Skeletal muscle tissue (tissue), 4 donors: ENCODE data around the gene HMGB1. TPM values are rescaled to one million over a fixed set of nuclear protein-coding genes. Genes with fewer than 3 reads are reported as not detected.
"Not testable (repeated sequence)": the region's sequence is repeated elsewhere in the genome, so short reads cannot be mapped to it uniquely, and the experiment has no call there.

Experiments used
- H3K27ac ChIP-seq: one replicate; pipeline ENCODE4 v1.7.0; 2013; ENCODE audit warnings: mild to moderate bottlenecking, low read depth, low read length, inconsistent platforms
- H3K27me3 ChIP-seq, 3 donors: one replicate each; pipeline ENCODE4 v1.7.0; 2013; ENCODE audit warnings: low read length in 3 of 3; ENCODE audit not compliant: control insufficient read depth in 3 of 3, insufficient read depth in 3 of 3
- H3K36me3 ChIP-seq, 3 donors: one replicate each; pipeline ENCODE4 v1.7.0; 2013; ENCODE audit warnings: low read length in 3 of 3; ENCODE audit not compliant: control insufficient read depth in 3 of 3, insufficient read depth in 3 of 3
- H3K4me1 ChIP-seq, 3 donors: one replicate each; pipeline ENCODE4 v1.7.0; 2013; ENCODE audit warnings: low read length in 3 of 3, mild to moderate bottlenecking in 3 of 3; ENCODE audit not compliant: control insufficient read depth in 3 of 3, insufficient read depth in 3 of 3
- H3K4me3 ChIP-seq, 3 donors: one replicate each; pipeline ENCODE4 v1.7.0; 2013; ENCODE audit warnings: low read length in 3 of 3
- H3K9ac ChIP-seq, 3 donors: one replicate each; pipeline ENCODE4 v1.7.0; 2013; ENCODE audit warnings: low read length in 3 of 3, mild to moderate bottlenecking in 3 of 3, moderate library complexity in 2 of 3, low read depth in 1 of 3
- H3K9me3 ChIP-seq, 3 donors: one replicate each; pipeline ENCODE4 v1.7.0; 2013; ENCODE audit warnings: low read length in 3 of 3; ENCODE audit not compliant: control insufficient read depth in 3 of 3
- total RNA-seq: library from RNA; depleted of rRNA; stranded (reverse); fragments of >200 nt; gene quantifications from one replicate; pipeline ENCODE4 v1.2.3, GENCODE V29; 2014
- donor health status: Osteomylitis.

Gene HMGB1
- total RNA-seq, 1 donor from 2014 or later: 61.6 TPM

- H3K27me3 ChIP-seq: no peaks in the 10 kb centered on the region
- H3K4me3 ChIP-seq: no peak overlapping the region
- H3K4me1 ChIP-seq: no peaks in the 10 kb centered on the region
- no peak overlapping the region for H3K9ac ChIP-seq
- H3K9me3 ChIP-seq: no peaks in the 10 kb centered on the region
- no peak overlapping the region for H3K27ac ChIP-seq
- H3K36me3 ChIP-seq: peaks cover 0 to 4% (median 1%) of the 10 kb centered on the region in 3 donors
Observed at GRCh38 chr13:30453727-30454126, 12.0 kb downstream of the HMGB1 start.

DNA sequence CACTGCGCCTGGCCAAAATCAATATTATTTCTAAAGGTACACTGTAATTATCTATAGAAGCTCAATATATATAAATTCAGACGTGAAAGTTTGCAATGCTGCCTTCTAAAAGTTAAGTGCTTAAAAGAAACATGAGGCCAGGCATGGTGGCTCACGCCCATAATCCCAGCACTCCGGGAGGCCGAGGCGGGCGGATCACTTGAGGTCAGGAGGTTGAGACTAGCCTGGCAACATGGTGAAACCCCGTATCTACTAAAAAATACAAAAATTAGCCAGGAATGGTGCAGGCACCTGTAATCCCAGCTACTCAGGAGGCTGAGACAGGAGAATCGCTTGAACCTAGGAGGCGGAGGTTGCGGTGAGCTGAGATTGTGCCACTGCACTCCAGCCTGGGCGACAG lies 14.3 kb downstream of the HMGB1 start:
- H3K27ac ChIP-seq, H3K9ac ChIP-seq, H3K4me3 ChIP-seq, H3K27me3 ChIP-seq, H3K36me3 ChIP-seq, H3K9me3 ChIP-seq, H3K4me1 ChIP-seq: not testable (repeated sequence)

DNA sequence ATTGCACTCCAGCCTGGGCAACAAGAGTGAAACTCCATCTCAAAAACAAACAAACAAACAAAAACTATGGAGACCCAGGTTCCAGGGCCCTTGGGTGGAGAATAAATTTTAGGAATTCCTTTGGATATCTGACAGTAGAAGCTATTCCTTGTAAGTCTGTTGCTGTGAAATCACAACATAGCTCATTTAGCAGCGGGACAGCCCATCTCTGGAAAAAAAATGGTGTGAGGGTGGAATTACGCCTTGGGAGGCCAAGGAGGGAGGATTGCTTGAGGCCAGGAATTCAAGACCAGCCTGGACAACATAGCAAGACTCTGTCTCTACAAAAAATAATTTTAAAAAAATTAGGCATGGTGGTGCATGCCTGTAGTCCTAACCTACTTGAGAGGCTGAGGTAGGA lies 15.7 kb downstream of the HMGB1 start:
- Histone ChIP-seq H3K27ac (no peak overlapping the region), H3K36me3 (no peaks in the 10 kb centered on the region), H3K9ac (no peak overlapping the region), H3K9me3 (no peaks in the 10 kb centered on the region), H3K4me3 (no peak overlapping the region), H3K4me1 (peaks cover 10 to 13% (median 11%) of the 10 kb centered on the region in 3 donors), H3K27me3 (no peaks in the 10 kb centered on the region)

GRCh38 chr13:30448441-30448840 lies 17.3 kb downstream of the HMGB1 start:
- Histone ChIP-seq H3K9me3 (no peaks in the 10 kb centered on the region), H3K27me3 (no peaks in the 10 kb centered on the region), H3K36me3 (no peaks in the 10 kb centered on the region), H3K4me3 (no peak overlapping the region), H3K27ac (no peak overlapping the region), H3K4me1 (peaks cover 10 to 13% (median 11%) of the 10 kb centered on the region in 3 donors), H3K9ac (no peak overlapping the region)

DNA sequence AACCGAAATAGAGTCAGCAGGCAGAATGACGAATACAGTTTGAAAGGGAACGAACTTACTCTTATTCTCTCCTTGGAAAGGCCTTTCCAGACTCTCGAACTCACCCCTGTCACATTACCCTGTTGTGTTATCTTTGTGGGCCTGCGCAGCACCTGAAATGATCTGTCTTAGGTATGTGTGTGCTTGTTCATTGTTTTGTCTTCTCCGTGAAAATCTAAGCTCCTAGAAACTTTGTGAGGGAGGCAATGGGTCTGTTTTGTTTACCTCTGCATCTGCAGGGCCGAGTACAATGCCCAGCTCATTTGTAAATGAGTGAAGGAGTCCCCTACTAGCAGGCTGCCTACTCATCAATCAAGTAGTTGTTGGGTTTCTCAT lies 19.6 kb downstream of the HMGB1 start:
- Histone ChIP-seq H3K4me1 (peaks cover 10 to 13% (median 11%) of the 10 kb centered on the region in 3 donors), H3K27me3 (no peaks in the 10 kb centered on the region), H3K36me3 (no peaks in the 10 kb centered on the region), H3K27ac (peak overlapping the region; percentile 85), H3K9ac (peak overlapping the region; percentile 72 to 89 (median 88)), H3K4me3 (peak overlapping the region; percentile 82 to 89 (median 82)), H3K9me3 (no peaks in the 10 kb centered on the region)

DNA sequence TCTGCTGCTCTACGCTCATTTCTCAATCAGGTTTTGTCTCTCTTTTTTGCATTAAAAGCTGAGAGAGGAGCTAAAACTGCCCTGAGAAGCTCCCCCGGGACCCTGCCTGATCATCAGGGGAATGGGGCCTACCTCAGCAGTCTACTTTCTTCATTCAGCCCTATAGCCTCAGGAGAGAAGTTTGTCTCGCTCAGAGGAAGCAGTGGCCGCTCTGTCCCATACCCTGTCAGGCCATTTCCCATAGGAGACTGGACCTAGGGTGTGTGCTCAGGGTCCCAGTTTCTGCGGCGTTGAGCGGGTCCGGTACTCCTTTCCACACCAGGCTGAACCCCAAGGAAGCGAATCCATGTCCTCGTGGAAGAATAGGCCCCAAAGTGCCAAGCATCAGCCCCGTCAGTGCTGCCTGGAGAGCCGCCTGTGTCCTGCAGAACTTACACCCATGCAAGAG lies 21.8 kb downstream of the HMGB1 start:
- Histone ChIP-seq H3K4me3 (no peak overlapping the region), H3K36me3 (no peaks in the 10 kb centered on the region)

GRCh38 chr13:30443491-30443890 lies 22.2 kb downstream of the HMGB1 start:
- H3K27me3 ChIP-seq, H3K4me3 ChIP-seq, H3K9me3 ChIP-seq, H3K9ac ChIP-seq, H3K27ac ChIP-seq, H3K36me3 ChIP-seq: not testable (repeated sequence)
- H3K4me1 ChIP-seq: peaks cover 10 to 13% (median 11%) of the 10 kb centered on the region in 3 donors

More for the DNA sequence above, 21.8 kb downstream of the HMGB1 start:
- Histone ChIP-seq H3K27me3 (no peaks in the 10 kb centered on the region), H3K27ac (no peak overlapping the region), H3K9ac (no peak overlapping the region), H3K9me3 (no peaks in the 10 kb centered on the region), H3K4me1 (peaks cover 10 to 13% (median 11%) of the 10 kb centered on the region in 3 donors)

GRCh38 chr13:30442926-30443325 lies 22.8 kb downstream of the HMGB1 start:
- no peaks in the 10 kb centered on the region for H3K27me3 ChIP-seq
- no peaks in the 10 kb centered on the region for H3K36me3 ChIP-seq
- H3K9me3 ChIP-seq: no peaks in the 10 kb centered on the region
- H3K4me3 ChIP-seq: no peak overlapping the region
- no peak overlapping the region for H3K27ac ChIP-seq
- peaks cover 10 to 13% (median 11%) of the 10 kb centered on the region in 3 donors for H3K4me1 ChIP-seq
- no peak overlapping the region for H3K9ac ChIP-seq

GRCh38 chr13:30440910-30441703 lies 24.6 kb downstream of the HMGB1 start:
- no peak overlapping the region for H3K9ac ChIP-seq
- no peaks in the 10 kb centered on the region for H3K27me3 ChIP-seq
- no peak overlapping the region for H3K27ac ChIP-seq
- H3K4me1 ChIP-seq: peaks cover 7 to 9% (median 8%) of the 10 kb centered on the region in 3 donors
- no peaks in the 10 kb centered on the region for H3K9me3 ChIP-seq
- H3K36me3 ChIP-seq: no peaks in the 10 kb centered on the region
- no peak overlapping the region for H3K4me3 ChIP-seq

DNA sequence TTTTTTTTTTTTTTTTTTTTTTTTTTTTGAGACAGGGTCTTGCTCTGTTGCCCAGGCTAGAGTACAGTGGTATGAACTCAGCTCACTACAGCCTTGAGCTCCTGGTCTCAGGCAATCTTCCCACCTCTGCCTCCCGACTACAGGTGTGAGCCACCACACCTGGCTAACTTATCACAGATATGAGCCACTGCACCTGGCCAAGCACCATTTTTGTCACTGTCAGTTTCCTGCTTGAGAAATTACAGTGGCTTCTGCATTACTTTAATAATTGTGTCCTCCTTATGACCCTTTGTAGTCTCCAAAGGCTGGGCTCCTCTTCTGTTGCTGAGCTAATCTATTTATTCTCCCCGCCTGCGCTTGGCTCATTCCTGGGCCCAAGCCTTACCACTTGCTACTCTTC lies 27.4 kb downstream of the HMGB1 start:
- H3K27ac ChIP-seq: no peak overlapping the region
- H3K27me3 ChIP-seq: no peaks in the 10 kb centered on the region
- no peaks in the 10 kb centered on the region for H3K4me1 ChIP-seq
- H3K36me3 ChIP-seq: no peaks in the 10 kb centered on the region
- no peak overlapping the region for H3K4me3 ChIP-seq
- H3K9me3 ChIP-seq: no peaks in the 10 kb centered on the region
- no peak overlapping the region for H3K9ac ChIP-seq
